ENCODE data around the gene GATD1.

DNA sequence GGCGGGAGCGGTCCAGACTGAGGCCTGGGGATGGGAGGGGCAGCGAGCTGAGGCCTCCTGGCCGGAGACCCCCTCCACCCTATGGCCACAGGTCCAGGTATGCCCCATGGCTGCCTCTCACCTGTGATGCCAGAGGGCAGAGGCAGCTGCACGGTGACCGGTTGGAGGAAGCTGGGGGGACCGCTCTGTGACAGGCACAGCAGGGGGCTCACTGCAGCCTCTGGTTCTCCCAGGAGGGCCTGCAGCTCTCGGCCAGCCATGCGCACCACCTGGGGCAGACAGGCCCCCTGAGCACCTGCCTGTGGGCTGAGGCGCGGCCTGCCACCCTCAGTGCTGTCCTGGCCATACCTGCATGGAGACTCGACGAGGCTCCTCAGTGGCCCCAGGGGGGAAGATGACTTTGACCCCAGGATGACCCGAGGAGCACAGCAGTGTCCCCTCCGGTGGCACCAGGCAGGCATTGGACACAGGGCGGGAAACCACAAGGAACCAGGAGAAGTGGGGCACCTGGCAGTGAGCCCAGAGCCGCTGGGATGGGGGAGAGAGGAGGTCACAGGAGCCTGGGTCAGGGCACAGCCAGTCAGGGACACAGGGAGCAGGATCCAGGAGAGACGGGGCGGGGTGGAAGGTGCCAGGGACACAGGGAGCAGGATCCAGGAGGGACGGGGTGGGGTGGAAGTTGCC is 24.0 kb upstream of the GATD1 start:
- no peak for TF ChIP-seq CTCF (IDR thresholded peaks at IDR 0.05)
- no peak for TF ChIP-seq POLR2AphosphoS5 (IDR thresholded peaks at IDR 0.05)
- no peak for TF ChIP-seq EP300 (IDR thresholded peaks at IDR 0.05)
- TF ChIP-seq POLR2A (IDR thresholded peaks at IDR 0.05), result no peak

Data from stomach (tissue), 4 donors.